Endometrial microvascular endothelial cells (primary cell): ENCODE results near the gene ANAPC16. TPM values are rescaled to one million over a fixed set of nuclear protein-coding genes. Genes with fewer than 3 reads are reported as not detected.
"Not testable (repeated sequence)": the region's sequence is repeated elsewhere in the genome, so short reads cannot be mapped to it uniquely, and the experiment has no call there.

Experiments
- in situ Hi-C: cut with HindIII; loops from 2 replicates; pipeline ENCODE4 v1.10.0; 2017; ENCODE audit warnings: low sequenced_read_pairs, low pct_unique_long_range_greater_than_20kb; ENCODE audit errors: inconsistent ontology term
- total RNA-seq: library from RNA; depleted of rRNA; stranded (reverse); fragments of >200 nt; gene quantifications from one replicate; pipeline ENCODE4 v1.2.3, GENCODE V29; 2015; ENCODE audit errors: inconsistent ontology term

The ANAPC16 gene
- total RNA-seq, 1 donor from 2014 or later, result 45.6 TPM

- in situ Hi-C loops, result no loop called here
Observed at GRCh38 chr10:72206511-72207229, 9.1 kb upstream of the ANAPC16 start.

GRCh38 chr10:72208526-72208925 lies 7.3 kb upstream of the ANAPC16 start:
- in situ Hi-C loops, result not testable (repeated sequence)

- in situ Hi-C loops, result not testable (repeated sequence)
Observed at GRCh38 chr10:72211381-72211780, 4.4 kb upstream of the ANAPC16 start.

GRCh38 chr10:72211832-72212231 lies 4.0 kb upstream of the ANAPC16 start:
- in situ Hi-C loops, result not testable (repeated sequence)

GRCh38 chr10:72218325-72218724 lies 2.5 kb downstream of the ANAPC16 start:
- in situ Hi-C loops, result no loop called here

GRCh38 chr10:72218726-72219125 lies 2.9 kb downstream of the ANAPC16 start:
- in situ Hi-C loops, result no loop called here

GRCh38 chr10:72219235-72219814 lies 3.5 kb downstream of the ANAPC16 start:
- in situ Hi-C loops, result no loop called here

GRCh38 chr10:72220637-72221036 lies 4.8 kb downstream of the ANAPC16 start:
- in situ Hi-C loops, result no loop called here

GRCh38 chr10:72221278-72221677 lies 5.5 kb downstream of the ANAPC16 start:
- in situ Hi-C loops, result no loop called here

- in situ Hi-C loops, result no loop called here
Observed at GRCh38 chr10:72223743-72224101, 7.9 kb downstream of the ANAPC16 start.

GRCh38 chr10:72224191-72224590 lies 8.4 kb downstream of the ANAPC16 start:
- in situ Hi-C loops, result not testable (repeated sequence)

GRCh38 chr10:72226418-72227027 lies 10.7 kb downstream of the ANAPC16 start:
- in situ Hi-C loops, result no loop called here

- in situ Hi-C loops, result no loop called here
Observed at GRCh38 chr10:72227826-72228225, 12.0 kb downstream of the ANAPC16 start.

GRCh38 chr10:72228318-72228751 lies 12.5 kb downstream of the ANAPC16 start:
- in situ Hi-C loops, result no loop called here

GRCh38 chr10:72229261-72230251 lies 13.7 kb downstream of the ANAPC16 start:
- in situ Hi-C loops, result no loop called here

- in situ Hi-C loops, result no loop called here
Observed at GRCh38 chr10:72233621-72234020, 17.8 kb downstream of the ANAPC16 start.

- in situ Hi-C loops, result no loop called here
Observed at GRCh38 chr10:72234560-72235095, 18.8 kb downstream of the ANAPC16 start.

- in situ Hi-C loops, result no loop called here
Observed at GRCh38 chr10:72235544-72236279, 19.9 kb downstream of the ANAPC16 start.
